Neural cell (in vitro differentiated cells): ENCODE measurements around the gene KLK4. TPM values are rescaled to one million over a fixed set of nuclear protein-coding genes. Genes with fewer than 3 reads are reported as not detected.

Experiments used
- H2AFZ ChIP-seq: fragments of 200-600, 300-800 bp; sonication (generic), shearing (Covaris generic); 2 replicates; pipeline ENCODE4 v1.6.0; 2014; ENCODE audit warnings: low read depth, mild to moderate bottlenecking, antibody characterized with exemption, low read length, moderate library complexity
- H3F3A ChIP-seq: fragments of 200-600 bp; shearing (Covaris generic); 2 replicates; pipeline ENCODE4 v1.6.1; 2016; ENCODE audit warnings: mild to moderate bottlenecking, moderate library complexity, mixed read lengths, antibody characterized with exemption, low read length; ENCODE audit not compliant: insufficient read depth, poor library complexity, severe bottlenecking
- H3K27ac ChIP-seq: fragments of 200-600, 300-800 bp; sonication (generic), shearing (Covaris generic); 2 replicates; pipeline ENCODE4 v1.5.1; 2014; ENCODE audit warnings: mild to moderate bottlenecking, low read length, moderate library complexity
- H3K27me3 ChIP-seq: fragments of 300-800, 200-600 bp; sonication (generic), shearing (Covaris generic); 2 replicates; pipeline ENCODE4 v1.6.0; 2014; ENCODE audit warnings: mild to moderate bottlenecking, low read depth, low read length, moderate library complexity; ENCODE audit not compliant: insufficient read depth
- H3K36me3 ChIP-seq: fragments of 300-800, 200-600 bp; sonication (generic), shearing (Covaris generic); 2 replicates; pipeline ENCODE4 v1.5.1; 2014; ENCODE audit warnings: mild to moderate bottlenecking, antibody characterized with exemption, low read length, moderate library complexity; ENCODE audit not compliant: insufficient read depth
- H3K4me2 ChIP-seq: fragments of 300-800, 200-600 bp; sonication (generic), shearing (Covaris generic); 2 replicates; pipeline ENCODE4 v1.6.0; 2014; ENCODE audit warnings: mild to moderate bottlenecking, low read length
- H3K4me3 ChIP-seq: fragments of 300-800, 200-600 bp; sonication (generic), shearing (Covaris generic); 2 replicates; pipeline ENCODE4 v1.5.1; 2014; ENCODE audit warnings: mild to moderate bottlenecking, low read length, moderate library complexity
- H3K79me2 ChIP-seq: fragments of 200-600 bp; shearing (Covaris generic); replicated peaks from 2 replicates; pipeline ENCODE4 v1.6.0; 2014; ENCODE audit warnings: mild to moderate bottlenecking, low read length, moderate library complexity; ENCODE audit not compliant: insufficient read depth
- H3K9ac ChIP-seq: fragments of 300-800, 200-600 bp; sonication (generic), shearing (Covaris generic); 2 replicates; pipeline ENCODE4 v1.6.1; 2016; ENCODE audit warnings: mild to moderate bottlenecking, low read length, mixed read lengths
- H3K9me2 ChIP-seq: fragments of 200-600 bp; shearing (Covaris generic); 2 replicates; pipeline ENCODE4 v1.6.1; 2016; ENCODE audit warnings: mild to moderate bottlenecking, low read length, mixed read lengths; ENCODE audit not compliant: insufficient read depth
- H3K9me3 ChIP-seq: fragments of 200-600, 300-800 bp; sonication (generic), shearing (Covaris generic); 2 replicates; pipeline ENCODE4 v1.6.1; 2016; ENCODE audit warnings: mild to moderate bottlenecking, mixed run types, low read length, moderate library complexity, mixed read lengths
- H4K20me1 ChIP-seq: fragments of 200-600 bp; shearing (Covaris generic); 2 replicates; pipeline ENCODE4 v1.6.1; 2016; ENCODE audit warnings: mild to moderate bottlenecking, mixed run types; ENCODE audit not compliant: insufficient read depth
- EP300 ChIP-seq: fragments of 450-650 bp; conservative IDR thresholded peaks from 2 replicates; pipeline ENCODE4 v1.6.1; 2014; ENCODE audit warnings: antibody characterized with exemption, mild to moderate bottlenecking, moderate library complexity; ENCODE audit not compliant: poor library complexity, severe bottlenecking
- EZH2 ChIP-seq: fragments of 200-600, 300-800 bp; shearing (Covaris generic), sonication (generic); IDR thresholded peaks from 2 replicates; pipeline ENCODE4 v1.6.1; 2014; ENCODE audit warnings: antibody characterized with exemption, low read length, borderline replicate concordance, mild to moderate bottlenecking; ENCODE audit not compliant: insufficient read depth, poor library complexity, severe bottlenecking
- MXI1 ChIP-seq: fragments of 450-650 bp; conservative IDR thresholded peaks from 2 replicates; pipeline ENCODE4 v1.6.1; 2014; ENCODE audit warnings: antibody characterized with exemption, mild to moderate bottlenecking; ENCODE audit not compliant: poor library complexity, severe bottlenecking
- POLR2AphosphoS5 ChIP-seq: IDR thresholded peaks from 2 replicates; pipeline ENCODE4 v1.6.1; 2012
- RAD21 ChIP-seq: fragments of 450-650 bp; conservative IDR thresholded peaks from 2 replicates; pipeline ENCODE4 v1.6.1; 2014; ENCODE audit warnings: antibody characterized with exemption, mild to moderate bottlenecking, moderate library complexity
- SMC3 ChIP-seq: fragments of 450-650 bp; conservative IDR thresholded peaks from 2 replicates; pipeline ENCODE4 v1.6.1; 2014; ENCODE audit warnings: antibody characterized with exemption, mild to moderate bottlenecking, moderate library complexity; ENCODE audit not compliant: poor library complexity
- TAF1 ChIP-seq: IDR thresholded peaks from 2 replicates; pipeline ENCODE4 v1.6.1; 2012; ENCODE audit warnings: low read depth
- polyA plus RNA-seq: library from polyadenylated mRNA; depleted of rRNA; stranded (reverse); fragments of >200 nt; gene quantifications from 2 replicates; pipeline ENCODE4 v1.2.3, GENCODE V29; 2014
- TF ChIP-seq, protein P1 (sequence below): fragments of 450-650 bp; IDR thresholded peaks from 2 replicates; pipeline ENCODE4 v1.5.1; 2014; ENCODE audit warnings: antibody characterized with exemption, mild to moderate bottlenecking, moderate library complexity; ENCODE audit not compliant: poor library complexity, severe bottlenecking
- TF ChIP-seq, protein P2 (sequence below): IDR thresholded peaks from 2 replicates; pipeline ENCODE4 v1.6.1; 2012; ENCODE audit warnings: borderline replicate concordance

KLK4 gene
- polyA plus RNA-seq, 1 donor from 2014 or later, result not detected

- Histone ChIP-seq H3K9ac (no peak overlapping the region), H3K4me3 (no peak overlapping the region), H3K9me3 (no peaks in the 10 kb centered on the region), H2AFZ (no peak overlapping the region), H3K27me3 (peaks cover 14% of the 10 kb centered on the region), H3K36me3 (no peaks in the 10 kb centered on the region), H3K4me2 (no peak overlapping the region), H3K27ac (no peak overlapping the region), H4K20me1 (no peaks in the 10 kb centered on the region), H3K9me2 (no peaks in the 10 kb centered on the region), H3F3A (no peaks in the 10 kb centered on the region), H3K79me2 (no peaks in the 10 kb centered on the region)
- TF ChIP-seq POLR2AphosphoS5 (no peak), EZH2 (no peak), RAD21 (no peak), MXI1 (no peak), EP300 (no peak), SMC3 (no peak), TAF1 (no peak)
- TF ChIP-seq, protein P1, sequence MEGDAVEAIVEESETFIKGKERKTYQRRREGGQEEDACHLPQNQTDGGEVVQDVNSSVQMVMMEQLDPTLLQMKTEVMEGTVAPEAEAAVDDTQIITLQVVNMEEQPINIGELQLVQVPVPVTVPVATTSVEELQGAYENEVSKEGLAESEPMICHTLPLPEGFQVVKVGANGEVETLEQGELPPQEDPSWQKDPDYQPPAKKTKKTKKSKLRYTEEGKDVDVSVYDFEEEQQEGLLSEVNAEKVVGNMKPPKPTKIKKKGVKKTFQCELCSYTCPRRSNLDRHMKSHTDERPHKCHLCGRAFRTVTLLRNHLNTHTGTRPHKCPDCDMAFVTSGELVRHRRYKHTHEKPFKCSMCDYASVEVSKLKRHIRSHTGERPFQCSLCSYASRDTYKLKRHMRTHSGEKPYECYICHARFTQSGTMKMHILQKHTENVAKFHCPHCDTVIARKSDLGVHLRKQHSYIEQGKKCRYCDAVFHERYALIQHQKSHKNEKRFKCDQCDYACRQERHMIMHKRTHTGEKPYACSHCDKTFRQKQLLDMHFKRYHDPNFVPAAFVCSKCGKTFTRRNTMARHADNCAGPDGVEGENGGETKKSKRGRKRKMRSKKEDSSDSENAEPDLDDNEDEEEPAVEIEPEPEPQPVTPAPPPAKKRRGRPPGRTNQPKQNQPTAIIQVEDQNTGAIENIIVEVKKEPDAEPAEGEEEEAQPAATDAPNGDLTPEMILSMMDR, result no peak
- TF ChIP-seq, protein P2, sequence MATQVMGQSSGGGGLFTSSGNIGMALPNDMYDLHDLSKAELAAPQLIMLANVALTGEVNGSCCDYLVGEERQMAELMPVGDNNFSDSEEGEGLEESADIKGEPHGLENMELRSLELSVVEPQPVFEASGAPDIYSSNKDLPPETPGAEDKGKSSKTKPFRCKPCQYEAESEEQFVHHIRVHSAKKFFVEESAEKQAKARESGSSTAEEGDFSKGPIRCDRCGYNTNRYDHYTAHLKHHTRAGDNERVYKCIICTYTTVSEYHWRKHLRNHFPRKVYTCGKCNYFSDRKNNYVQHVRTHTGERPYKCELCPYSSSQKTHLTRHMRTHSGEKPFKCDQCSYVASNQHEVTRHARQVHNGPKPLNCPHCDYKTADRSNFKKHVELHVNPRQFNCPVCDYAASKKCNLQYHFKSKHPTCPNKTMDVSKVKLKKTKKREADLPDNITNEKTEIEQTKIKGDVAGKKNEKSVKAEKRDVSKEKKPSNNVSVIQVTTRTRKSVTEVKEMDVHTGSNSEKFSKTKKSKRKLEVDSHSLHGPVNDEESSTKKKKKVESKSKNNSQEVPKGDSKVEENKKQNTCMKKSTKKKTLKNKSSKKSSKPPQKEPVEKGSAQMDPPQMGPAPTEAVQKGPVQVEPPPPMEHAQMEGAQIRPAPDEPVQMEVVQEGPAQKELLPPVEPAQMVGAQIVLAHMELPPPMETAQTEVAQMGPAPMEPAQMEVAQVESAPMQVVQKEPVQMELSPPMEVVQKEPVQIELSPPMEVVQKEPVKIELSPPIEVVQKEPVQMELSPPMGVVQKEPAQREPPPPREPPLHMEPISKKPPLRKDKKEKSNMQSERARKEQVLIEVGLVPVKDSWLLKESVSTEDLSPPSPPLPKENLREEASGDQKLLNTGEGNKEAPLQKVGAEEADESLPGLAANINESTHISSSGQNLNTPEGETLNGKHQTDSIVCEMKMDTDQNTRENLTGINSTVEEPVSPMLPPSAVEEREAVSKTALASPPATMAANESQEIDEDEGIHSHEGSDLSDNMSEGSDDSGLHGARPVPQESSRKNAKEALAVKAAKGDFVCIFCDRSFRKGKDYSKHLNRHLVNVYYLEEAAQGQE, result no peak
Measured at GRCh38 chr19:50925734-50926133, 14.5 kb upstream of the KLK4 start.

DNA sequence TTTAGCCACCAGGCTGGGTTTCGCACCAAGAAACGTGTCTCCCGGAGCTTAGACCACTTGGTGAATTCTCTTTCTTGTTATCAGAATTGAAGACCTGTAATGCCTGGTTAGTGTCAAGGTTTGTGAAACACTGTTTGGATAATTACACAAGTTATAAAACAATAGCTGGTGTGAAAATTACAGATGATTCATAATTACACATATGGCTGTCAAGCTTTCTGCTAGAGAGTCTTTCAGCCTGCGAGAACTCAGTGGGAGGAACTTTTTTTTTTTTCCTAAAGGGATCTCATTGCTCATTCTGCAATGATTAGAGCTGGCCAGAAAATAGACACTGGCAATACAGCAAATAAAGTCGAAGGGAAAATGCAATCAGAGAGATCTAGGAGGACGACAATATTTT lies 13.4 kb upstream of the KLK4 start:
- Histone ChIP-seq H3K79me2 (no peaks in the 10 kb centered on the region), H3K27ac (no peak overlapping the region), H3K9me3 (no peaks in the 10 kb centered on the region), H3K4me2 (no peak overlapping the region), H3K36me3 (no peaks in the 10 kb centered on the region), H3K4me3 (no peak overlapping the region), H2AFZ (no peak overlapping the region), H3F3A (no peaks in the 10 kb centered on the region), H3K9ac (no peak overlapping the region), H4K20me1 (no peaks in the 10 kb centered on the region), H3K27me3 (peaks cover 13% of the 10 kb centered on the region), H3K9me2 (no peaks in the 10 kb centered on the region)
- no peak for TF ChIP-seq EP300
- TF ChIP-seq, protein P1, result no peak
- TF ChIP-seq MXI1, result no peak
- no peak for TF ChIP-seq SMC3
- TF ChIP-seq, protein P2, result no peak
- no peak for TF ChIP-seq POLR2AphosphoS5
- no peak for TF ChIP-seq EZH2
- TF ChIP-seq TAF1, result no peak
- no peak for TF ChIP-seq RAD21
